Mucosa of stomach (tissue), 1 donor: ENCODE results near the gene ZFAND6.

ENCODE experiments used
- H3K27me3 ChIP-seq: one replicate; pipeline ENCODE4 v1.7.0; 2013; ENCODE audit warnings: mild to moderate bottlenecking, low read length; ENCODE audit not compliant: control insufficient read depth, insufficient read depth
- H3K36me3 ChIP-seq: one replicate; pipeline ENCODE4 v1.7.0; 2013; ENCODE audit warnings: low read length; ENCODE audit not compliant: control insufficient read depth, insufficient read depth
- H3K4me1 ChIP-seq: one replicate; pipeline ENCODE4 v1.7.0; 2013; ENCODE audit warnings: mild to moderate bottlenecking, low read length; ENCODE audit not compliant: control insufficient read depth, insufficient read depth
- H3K4me3 ChIP-seq: one replicate; pipeline ENCODE4 v1.7.0; 2013; ENCODE audit warnings: low read length
- H3K9ac ChIP-seq: one replicate; pipeline ENCODE4 v1.7.0; 2013; ENCODE audit warnings: mild to moderate bottlenecking, low read length, moderate library complexity
- H3K9me3 ChIP-seq: one replicate; pipeline ENCODE4 v1.7.0; 2013; ENCODE audit warnings: mild to moderate bottlenecking, low read length, moderate library complexity; ENCODE audit not compliant: control insufficient read depth
- donor health status: Pancreatic carcinoma.

Gene ZFAND6

GRCh38 chr15:80163217-80163616 is 103.7 kb downstream of the ZFAND6 start:
- no peaks in the 10 kb centered on the region for H3K9me3 ChIP-seq
- no peak overlapping the region for H3K9ac ChIP-seq
- no peaks in the 10 kb centered on the region for H3K36me3 ChIP-seq
- peaks cover 17% of the 10 kb centered on the region for H3K4me1 ChIP-seq
- no peak overlapping the region for H3K4me3 ChIP-seq
- H3K27me3 ChIP-seq, result no peaks in the 10 kb centered on the region

GRCh38 chr15:80163897-80164296 is 104.4 kb downstream of the ZFAND6 start:
- Histone ChIP-seq H3K36me3 (no peaks in the 10 kb centered on the region), H3K9ac (no peak overlapping the region), H3K27me3 (no peaks in the 10 kb centered on the region), H3K4me3 (no peak overlapping the region), H3K4me1 (peaks cover 17% of the 10 kb centered on the region), H3K9me3 (no peaks in the 10 kb centered on the region)

- no peak overlapping the region for H3K4me3 ChIP-seq
- no peaks in the 10 kb centered on the region for H3K4me1 ChIP-seq
- H3K27me3 ChIP-seq, result no peaks in the 10 kb centered on the region
- H3K9me3 ChIP-seq, result no peaks in the 10 kb centered on the region
- H3K36me3 ChIP-seq, result no peaks in the 10 kb centered on the region
- H3K9ac ChIP-seq, result no peak overlapping the region
These were observed 108.5 kb downstream of the ZFAND6 start for GRCh38 chr15:80167936-80168335.

- Histone ChIP-seq H3K4me3 (no peak overlapping the region), H3K4me1 (no peaks in the 10 kb centered on the region), H3K9me3 (no peaks in the 10 kb centered on the region), H3K9ac (no peak overlapping the region), H3K27me3 (no peaks in the 10 kb centered on the region), H3K36me3 (no peaks in the 10 kb centered on the region)
These were observed 108.9 kb downstream of the ZFAND6 start for GRCh38 chr15:80168421-80168820.

- H3K9me3 ChIP-seq, result no peaks in the 10 kb centered on the region
- H3K36me3 ChIP-seq, result no peaks in the 10 kb centered on the region
- H3K27me3 ChIP-seq, result no peaks in the 10 kb centered on the region
- H3K4me1 ChIP-seq, result no peaks in the 10 kb centered on the region
- H3K4me3 ChIP-seq, result no peak overlapping the region
- no peak overlapping the region for H3K9ac ChIP-seq
These were observed 110.4 kb downstream of the ZFAND6 start for GRCh38 chr15:80169768-80170357.

GRCh38 chr15:80170596-80170995 is 111.1 kb downstream of the ZFAND6 start:
- H3K27me3 ChIP-seq, result no peaks in the 10 kb centered on the region

GRCh38 chr15:80171787-80172186 is 112.3 kb downstream of the ZFAND6 start:
- H3K9ac ChIP-seq, result no peak overlapping the region
- no peaks in the 10 kb centered on the region for H3K27me3 ChIP-seq
- no peak overlapping the region for H3K4me3 ChIP-seq
- peaks cover 3% of the 10 kb centered on the region for H3K4me1 ChIP-seq
- no peaks in the 10 kb centered on the region for H3K36me3 ChIP-seq
- H3K9me3 ChIP-seq, result no peaks in the 10 kb centered on the region

More at GRCh38 chr15:80170596-80170995, 111.1 kb downstream of the ZFAND6 start:
- Histone ChIP-seq H3K9me3 (no peaks in the 10 kb centered on the region), H3K4me3 (no peak overlapping the region), H3K36me3 (no peaks in the 10 kb centered on the region), H3K4me1 (no peaks in the 10 kb centered on the region), H3K9ac (no peak overlapping the region)

- H3K4me1 ChIP-seq, result peaks cover 4% of the 10 kb centered on the region
- H3K4me3 ChIP-seq, result no peak overlapping the region
- no peak overlapping the region for H3K9ac ChIP-seq
- no peaks in the 10 kb centered on the region for H3K27me3 ChIP-seq
- H3K9me3 ChIP-seq, result no peaks in the 10 kb centered on the region
- no peaks in the 10 kb centered on the region for H3K36me3 ChIP-seq
These were observed 112.9 kb downstream of the ZFAND6 start for GRCh38 chr15:80172401-80172800.

GRCh38 chr15:80173022-80173759 is 113.7 kb downstream of the ZFAND6 start:
- Histone ChIP-seq H3K4me1 (peaks cover 4% of the 10 kb centered on the region), H3K9me3 (no peaks in the 10 kb centered on the region), H3K36me3 (no peaks in the 10 kb centered on the region), H3K9ac (no peak overlapping the region), H3K27me3 (no peaks in the 10 kb centered on the region), H3K4me3 (no peak overlapping the region)

- Histone ChIP-seq H3K9me3 (no peaks in the 10 kb centered on the region), H3K9ac (no peak overlapping the region), H3K27me3 (no peaks in the 10 kb centered on the region), H3K4me3 (no peak overlapping the region), H3K36me3 (no peaks in the 10 kb centered on the region), H3K4me1 (peaks cover 5% of the 10 kb centered on the region)
These were observed 114.7 kb downstream of the ZFAND6 start for GRCh38 chr15:80174017-80174746.

GRCh38 chr15:80175436-80175835 is 116.0 kb downstream of the ZFAND6 start:
- Histone ChIP-seq H3K9me3 (no peaks in the 10 kb centered on the region), H3K27me3 (no peaks in the 10 kb centered on the region), H3K9ac (no peak overlapping the region), H3K4me3 (no peak overlapping the region), H3K4me1 (peaks cover 10% of the 10 kb centered on the region), H3K36me3 (no peaks in the 10 kb centered on the region)

- no peaks in the 10 kb centered on the region for H3K27me3 ChIP-seq
- H3K9ac ChIP-seq, result no peak overlapping the region
- H3K4me3 ChIP-seq, result no peak overlapping the region
- H3K36me3 ChIP-seq, result no peaks in the 10 kb centered on the region
- H3K9me3 ChIP-seq, result no peaks in the 10 kb centered on the region
- H3K4me1 ChIP-seq, result peaks cover 10% of the 10 kb centered on the region
These were observed 117.0 kb downstream of the ZFAND6 start for GRCh38 chr15:80176443-80176842.
